Left ventricle myocardium inferior (tissue), 1 donor: ENCODE measurements around the gene STK10. TPM values are rescaled to one million over a fixed set of nuclear protein-coding genes. Genes with fewer than 3 reads are reported as not detected.
A peak's percentile ranks its signal among the peaks of the same experiment; 100 is the strongest.

Source experiments
- DNase-seq: peaks from one replicate; pipeline ENCODE4 v3.0.0-alpha.2; 2020
- H3K27ac ChIP-seq: fragments of 200-600 bp; replicated peaks from 2 replicates; pipeline ENCODE4 v1.8.0; 2021
- H3K27me3 ChIP-seq: fragments of 200-600 bp; 2 replicates; pipeline ENCODE4 v1.8.0; 2021; ENCODE audit warnings: low read depth
- H3K36me3 ChIP-seq: fragments of 200-600 bp; 2 replicates; pipeline ENCODE4 v1.8.0; 2021
- H3K4me1 ChIP-seq: fragments of 200-600 bp; 2 replicates; pipeline ENCODE4 v1.8.0; 2021
- H3K4me3 ChIP-seq: fragments of 200-600 bp; 2 replicates; pipeline ENCODE4 v1.8.0; 2021; ENCODE audit warnings: mild to moderate bottlenecking, moderate library complexity
- H3K9me3 ChIP-seq: fragments of 200-600 bp; replicated peaks from 2 replicates; pipeline ENCODE4 v1.8.0; 2021
- intact Hi-C: fragments of 100-400 bp; cut with micrococcal nuclease; formaldehyde crosslinking; loops from one replicate; pipeline ENCODE4 v1.11.0; 2022
- total RNA-seq: library from RNA; stranded (reverse); fragmentation: NEBNext Ultra II Directional; extraction: Animal tissue kit (Norgen Biotek cat#: 25700); gene quantifications from one replicate; pipeline ENCODE4 v1.2.1, GENCODE V29; 2021
- TF ChIP-seq, protein P1 (sequence below): fragments of 200-600 bp; IDR thresholded peaks from 2 replicates; pipeline ENCODE4 v1.8.0; 2021; ENCODE audit warnings: antibody characterized with exemption, mild to moderate bottlenecking, borderline replicate concordance
- donor health status: DM: no; HTN: yes; CAD: no; lungs with severe emphysema.

STK10 gene
- total RNA-seq, 1 donor from 2014 or later: 5.3 TPM

DNA sequence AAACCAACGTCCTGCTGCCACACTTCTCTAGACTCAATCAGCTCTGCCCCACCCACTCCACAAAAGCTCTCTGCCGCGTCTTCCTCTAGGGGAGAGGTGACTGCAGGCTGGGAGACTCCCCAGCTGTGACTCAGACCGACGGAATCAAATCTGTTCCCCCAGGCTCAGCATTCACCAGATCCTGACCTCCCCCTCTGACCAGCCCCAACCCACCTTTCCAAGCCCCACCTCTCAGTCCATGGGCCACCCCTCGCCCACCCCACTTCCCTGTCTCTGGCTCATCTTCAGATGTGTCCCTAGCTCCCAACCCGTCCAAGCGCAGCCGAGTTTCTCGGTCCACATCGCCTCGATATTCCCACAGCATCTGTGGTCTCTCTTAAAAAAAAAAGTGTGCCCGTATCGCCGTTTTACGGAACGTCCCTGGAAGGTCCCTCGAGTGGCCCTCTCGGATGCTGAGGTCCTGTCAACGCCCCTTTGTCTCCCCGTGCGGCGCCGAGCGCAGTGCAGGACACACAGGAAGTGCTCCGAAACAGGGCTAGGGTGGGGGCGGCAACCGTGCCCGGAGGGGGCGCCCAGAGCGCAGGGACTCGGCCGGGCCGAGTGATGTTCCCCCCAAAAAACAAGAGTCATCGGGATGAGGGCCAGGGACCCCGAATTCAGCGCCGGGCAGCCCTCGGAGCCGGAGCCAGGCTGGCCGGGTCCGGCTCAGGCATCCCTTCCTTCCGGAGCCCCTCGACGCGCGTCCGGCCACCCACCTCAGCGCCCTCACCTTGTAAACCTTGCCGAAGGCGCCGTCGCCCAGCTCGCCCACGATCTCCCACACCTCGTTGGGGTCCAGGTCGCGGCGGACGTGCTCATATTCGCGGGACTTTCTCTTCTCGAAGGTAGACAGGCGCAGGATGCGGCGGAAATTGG lies 649 bp downstream of the STK10 start:
- no peaks in the 10 kb centered on the region for H3K9me3 ChIP-seq
- TF ChIP-seq, protein P1, sequence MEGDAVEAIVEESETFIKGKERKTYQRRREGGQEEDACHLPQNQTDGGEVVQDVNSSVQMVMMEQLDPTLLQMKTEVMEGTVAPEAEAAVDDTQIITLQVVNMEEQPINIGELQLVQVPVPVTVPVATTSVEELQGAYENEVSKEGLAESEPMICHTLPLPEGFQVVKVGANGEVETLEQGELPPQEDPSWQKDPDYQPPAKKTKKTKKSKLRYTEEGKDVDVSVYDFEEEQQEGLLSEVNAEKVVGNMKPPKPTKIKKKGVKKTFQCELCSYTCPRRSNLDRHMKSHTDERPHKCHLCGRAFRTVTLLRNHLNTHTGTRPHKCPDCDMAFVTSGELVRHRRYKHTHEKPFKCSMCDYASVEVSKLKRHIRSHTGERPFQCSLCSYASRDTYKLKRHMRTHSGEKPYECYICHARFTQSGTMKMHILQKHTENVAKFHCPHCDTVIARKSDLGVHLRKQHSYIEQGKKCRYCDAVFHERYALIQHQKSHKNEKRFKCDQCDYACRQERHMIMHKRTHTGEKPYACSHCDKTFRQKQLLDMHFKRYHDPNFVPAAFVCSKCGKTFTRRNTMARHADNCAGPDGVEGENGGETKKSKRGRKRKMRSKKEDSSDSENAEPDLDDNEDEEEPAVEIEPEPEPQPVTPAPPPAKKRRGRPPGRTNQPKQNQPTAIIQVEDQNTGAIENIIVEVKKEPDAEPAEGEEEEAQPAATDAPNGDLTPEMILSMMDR: no peak
- intact Hi-C loops: loop anchor here (2.0 kb wide), 1 partner anchor 75 kb away; no protein-coding TSS in a partner anchor
- H3K27ac ChIP-seq: peak overlapping the region; percentile 94
- peaks cover 46% of the 10 kb centered on the region for H3K4me1 ChIP-seq
- no peaks in the 10 kb centered on the region for H3K27me3 ChIP-seq
- H3K36me3 ChIP-seq: no peaks in the 10 kb centered on the region
- peak overlapping the region; percentile 88 for H3K4me3 ChIP-seq
- DNase-seq: peak; percentile 58

DNA sequence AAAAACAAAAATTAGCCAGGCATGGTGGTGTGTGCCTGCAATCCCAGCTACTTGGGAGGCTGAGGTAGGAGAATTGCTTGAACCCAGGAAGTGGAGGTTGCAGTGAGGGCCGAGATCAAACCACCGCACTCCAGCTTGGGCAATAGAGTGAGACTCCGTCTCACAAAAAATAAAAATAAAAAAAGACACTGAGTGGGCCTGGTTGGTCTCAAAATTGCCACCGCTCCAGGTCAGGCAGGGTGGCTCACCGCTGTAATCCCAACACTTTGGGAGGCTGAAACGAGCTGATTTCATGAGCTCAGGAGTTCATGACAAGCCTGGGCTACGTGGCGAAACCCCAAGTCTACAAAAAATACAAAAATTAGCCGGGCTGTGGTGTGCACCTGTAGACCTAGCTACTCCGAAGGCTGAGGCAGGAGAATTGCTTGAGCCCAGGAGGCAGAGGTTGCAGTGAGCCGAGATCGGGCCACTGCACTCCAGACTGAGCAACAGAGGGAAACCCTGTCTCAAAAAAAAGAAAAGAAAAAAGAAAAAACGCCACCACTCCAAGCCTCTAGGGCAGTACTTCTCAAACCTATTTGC lies 1.8 kb downstream of the STK10 start:
- Histone ChIP-seq H3K27ac (peak overlapping the region; percentile 94), H3K36me3 (no peaks in the 10 kb centered on the region), H3K4me3 (peak overlapping the region; percentile 88), H3K27me3 (no peaks in the 10 kb centered on the region), H3K9me3 (no peaks in the 10 kb centered on the region), H3K4me1 (peaks cover 46% of the 10 kb centered on the region)
- intact Hi-C loops: loop anchor here (2.0 kb wide), 1 partner anchor 73 kb away; no protein-coding TSS in a partner anchor
- no peak for DNase-seq
- TF ChIP-seq, protein P1: no peak

DNA sequence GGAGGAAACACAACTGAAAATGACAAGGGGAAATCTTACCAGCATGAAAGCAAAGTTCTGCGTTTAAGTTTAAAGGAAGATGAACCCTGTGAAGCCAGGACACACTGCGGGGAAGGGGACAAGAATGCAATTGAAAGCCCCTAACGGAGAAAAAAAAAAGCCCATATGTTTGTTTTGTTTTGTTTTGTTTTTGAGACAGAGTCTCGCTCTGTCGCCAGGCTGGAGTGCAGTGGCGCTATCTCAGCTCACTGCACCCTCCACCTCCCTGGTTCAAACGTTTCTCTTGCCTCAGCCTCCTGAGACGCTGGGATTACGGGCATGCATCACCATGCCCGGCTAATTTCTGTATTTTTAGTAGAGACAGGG lies 2.9 kb downstream of the STK10 start:
- peak overlapping the region; percentile 3 for H3K4me3 ChIP-seq
- intact Hi-C loops: no loop called here
- H3K27ac ChIP-seq: peak overlapping the region; percentile 94
- H3K9me3 ChIP-seq: no peaks in the 10 kb centered on the region
- TF ChIP-seq, protein P1: no peak
- H3K4me1 ChIP-seq: peaks cover 58% of the 10 kb centered on the region
- H3K27me3 ChIP-seq: no peaks in the 10 kb centered on the region
- DNase-seq: no peak
- no peaks in the 10 kb centered on the region for H3K36me3 ChIP-seq

DNA sequence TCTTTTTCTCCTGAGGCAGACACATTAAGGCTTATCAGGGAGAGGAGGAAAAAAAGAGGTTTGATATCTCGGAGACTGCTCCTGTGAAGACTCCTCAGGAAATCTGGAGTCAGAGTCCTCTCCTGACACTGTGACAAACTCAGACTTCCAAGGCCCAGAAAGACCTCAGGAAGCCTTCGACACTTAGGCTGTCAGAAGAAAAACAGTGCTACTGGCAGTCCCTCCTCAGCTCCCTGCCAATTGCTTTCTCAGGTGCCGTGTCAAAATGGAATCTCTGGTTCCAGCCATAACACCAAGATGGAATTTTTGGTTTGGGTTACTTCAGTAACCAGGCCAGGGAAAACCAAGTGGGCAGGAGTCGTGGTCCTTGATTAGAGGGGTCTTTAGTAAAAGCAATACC lies 4.1 kb downstream of the STK10 start:
- H3K4me1 ChIP-seq: peaks cover 70% of the 10 kb centered on the region
- H3K9me3 ChIP-seq: no peaks in the 10 kb centered on the region
- no peaks in the 10 kb centered on the region for H3K36me3 ChIP-seq
- TF ChIP-seq, protein P1: no peak
- no peak for DNase-seq
- intact Hi-C loops: no loop called here
- H3K4me3 ChIP-seq: no peak overlapping the region
- peak overlapping the region; percentile 94 for H3K27ac ChIP-seq
- H3K27me3 ChIP-seq: no peaks in the 10 kb centered on the region

DNA sequence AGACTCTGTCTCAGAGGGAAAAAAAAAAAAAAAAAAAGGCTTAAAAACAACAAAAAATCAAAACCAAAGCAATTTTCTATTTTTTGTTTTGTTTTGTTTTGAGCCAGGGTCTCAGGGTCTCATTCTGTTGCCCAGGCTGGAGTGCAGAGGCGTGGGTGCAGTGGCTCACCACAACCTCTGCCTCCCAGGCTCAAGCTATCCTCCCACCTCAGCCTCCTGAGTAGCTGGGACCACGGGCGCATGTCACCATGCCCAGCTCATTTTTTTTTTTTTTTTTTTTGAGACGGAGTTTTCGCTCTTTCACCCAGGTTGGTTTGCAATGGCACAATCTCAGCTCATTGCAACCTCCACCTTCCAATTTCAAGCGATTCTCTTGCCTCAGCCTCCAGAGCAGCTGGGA lies 5.7 kb downstream of the STK10 start:
- DNase-seq: no peak
- Histone ChIP-seq H3K4me3 (no peak overlapping the region), H3K27me3 (no peaks in the 10 kb centered on the region), H3K27ac (no peak overlapping the region), H3K4me1 (peaks cover 71% of the 10 kb centered on the region), H3K9me3 (no peaks in the 10 kb centered on the region), H3K36me3 (no peaks in the 10 kb centered on the region)
- intact Hi-C loops: no loop called here
- TF ChIP-seq, protein P1: no peak
